ENCODE results near the gene SAV1.
A peak's percentile ranks its signal among the peaks of the same experiment; 100 is the strongest.
"Not testable (repeated sequence)": the region's sequence is repeated elsewhere in the genome, so short reads cannot be mapped to it uniquely, and the experiment has no call there.

SAV1 gene

DNA sequence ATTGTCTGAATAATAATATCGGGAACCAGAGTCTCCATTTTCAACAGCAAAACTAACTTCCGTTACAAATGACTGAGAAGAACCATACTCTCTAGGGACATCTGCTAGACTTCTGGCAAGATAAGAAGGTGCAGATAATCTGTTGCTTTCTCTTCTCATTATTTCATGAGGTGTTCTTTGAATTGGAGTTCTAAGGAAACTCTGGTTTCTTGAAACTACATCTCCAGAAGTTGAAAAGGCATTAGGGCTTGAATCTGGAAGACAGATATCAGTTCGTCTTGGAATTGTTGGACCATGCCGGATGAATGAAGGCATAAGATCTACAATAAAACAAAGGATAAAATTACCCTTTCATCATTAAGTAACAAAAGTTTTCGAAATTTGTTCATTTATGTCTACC lies 2.8 kb downstream of the SAV1 start:
- not testable (repeated sequence) for DNase-seq (ENCODE audit: low spot score)

DNA sequence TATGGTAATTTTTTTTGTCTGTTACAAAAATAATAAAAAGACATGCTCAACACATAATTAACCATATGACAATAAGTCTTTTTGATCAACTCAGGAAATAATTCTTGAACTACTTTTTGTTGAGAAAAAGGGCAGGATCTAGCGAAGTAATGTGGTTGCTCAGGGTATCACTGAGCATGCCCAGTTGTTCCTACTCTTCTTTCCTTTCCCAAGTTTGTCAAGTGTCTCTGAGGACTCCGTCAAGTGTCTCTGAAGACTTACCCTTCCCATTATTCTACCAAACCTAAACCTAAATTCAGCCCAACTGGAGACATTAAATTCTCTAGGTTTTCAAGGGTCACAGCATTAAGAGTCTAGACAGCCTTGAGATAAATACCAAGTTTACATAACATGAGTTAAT lies 3.5 kb downstream of the SAV1 start:
- DNase-seq (ENCODE audit: low spot score), result not testable (repeated sequence)

DNA sequence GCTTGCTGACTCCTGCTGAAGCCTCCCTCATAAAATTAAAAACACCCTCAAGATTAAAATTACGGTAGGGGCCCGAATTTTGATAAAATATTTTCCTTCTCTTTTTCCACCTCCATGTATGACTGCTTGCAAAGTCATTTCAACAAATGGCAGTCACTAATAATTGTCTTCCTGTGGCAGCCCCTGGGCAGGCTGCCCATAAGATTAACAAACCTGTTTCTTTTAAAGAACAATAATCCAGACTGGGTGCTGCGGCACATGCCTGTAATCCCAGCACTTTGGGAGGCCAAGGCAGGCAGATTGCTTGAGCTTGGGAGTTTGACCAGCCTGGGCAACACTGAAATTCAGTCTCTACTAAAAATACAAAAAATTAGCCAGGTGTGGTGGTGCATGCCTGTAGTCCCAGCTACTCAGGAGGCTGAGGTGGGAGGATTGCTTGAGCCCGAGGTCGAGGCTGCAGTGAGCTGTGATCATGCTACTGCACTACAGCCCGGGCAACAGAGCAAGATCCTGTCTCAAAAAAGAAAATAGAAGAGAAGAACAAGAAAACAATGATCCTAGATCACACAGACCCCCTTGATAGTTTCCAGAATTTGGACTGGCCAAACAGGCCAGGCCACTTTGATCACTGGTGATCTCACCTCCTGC lies 8.7 kb downstream of the SAV1 start:
- no peak for DNase-seq (ENCODE audit: low spot score)

DNA sequence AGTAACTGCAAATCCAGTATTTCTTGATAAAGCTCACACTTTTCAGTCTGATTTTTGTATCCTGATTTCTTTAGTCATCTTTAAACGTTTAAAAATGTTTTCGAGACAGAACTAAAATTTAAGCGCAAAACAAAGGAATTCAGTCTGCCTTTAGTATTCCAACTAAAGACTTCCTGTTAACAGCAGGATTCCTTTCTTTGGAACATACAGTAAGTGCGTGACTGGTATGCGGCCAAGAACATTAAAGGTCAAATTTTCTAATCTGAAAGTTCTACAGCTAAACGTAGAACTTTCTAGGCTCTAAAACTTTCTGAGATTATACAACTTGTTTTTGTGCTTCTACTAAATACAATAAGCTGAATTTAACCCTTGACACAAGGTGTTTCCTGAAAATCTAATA lies 9.9 kb downstream of the SAV1 start:
- no peak for DNase-seq (ENCODE audit: low spot score)

DNA sequence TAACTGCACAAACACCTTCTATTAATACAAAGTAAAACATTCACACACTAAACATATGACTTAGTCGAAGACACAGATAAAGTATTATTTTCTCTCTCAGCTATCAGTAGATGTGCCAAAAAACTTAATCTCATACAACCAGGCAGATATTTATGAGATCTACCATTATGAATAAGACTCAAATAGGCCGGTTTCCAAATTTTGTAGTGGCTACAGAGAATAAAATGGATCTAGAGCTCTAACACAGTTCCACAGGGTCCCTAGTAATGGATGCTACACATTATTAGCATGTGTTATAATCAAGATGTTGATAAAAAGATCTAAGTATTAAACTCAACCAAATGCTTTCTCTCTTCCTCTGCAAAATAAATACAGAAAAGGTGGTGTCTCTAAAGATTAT lies 10.4 kb downstream of the SAV1 start:
- no peak for DNase-seq (ENCODE audit: low spot score)

DNA sequence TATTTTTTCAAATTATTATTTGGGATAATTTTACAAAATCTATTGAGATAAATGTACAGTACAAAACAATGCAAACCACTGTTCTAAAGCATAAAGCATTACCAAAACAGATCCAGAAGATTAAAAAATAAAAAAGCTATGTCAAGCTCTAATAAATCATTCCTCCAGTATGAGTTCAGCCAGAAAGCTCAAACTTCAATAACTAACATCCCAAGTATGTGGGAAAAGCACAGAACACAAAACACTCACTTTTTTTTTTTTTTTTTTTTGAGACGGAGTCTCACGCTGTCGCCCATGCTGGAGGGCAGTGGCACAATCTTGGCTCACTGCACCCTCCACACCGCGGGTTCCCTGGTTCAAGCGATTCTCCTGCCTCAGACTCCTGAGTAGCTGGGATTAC lies 11.3 kb downstream of the SAV1 start:
- no peak for DNase-seq (ENCODE audit: low spot score)

DNA sequence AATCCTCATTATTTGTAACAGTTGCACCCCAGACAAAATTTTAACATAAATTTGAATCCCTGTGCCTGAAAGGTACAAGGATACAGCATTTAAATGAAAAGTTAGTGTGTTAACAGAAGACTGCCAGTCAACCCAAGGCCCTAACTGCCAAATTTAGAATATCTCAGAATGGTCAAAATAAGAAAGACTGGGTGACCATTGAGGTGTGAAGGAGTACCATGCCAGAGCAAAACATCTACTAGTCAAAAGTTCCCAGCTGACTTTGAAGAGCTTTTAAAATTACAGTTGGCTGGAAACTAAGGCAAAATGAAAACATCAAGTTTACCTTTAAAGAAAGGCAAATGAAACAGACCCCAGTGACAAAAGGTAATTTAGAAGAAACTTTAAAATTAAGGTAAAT lies 18.4 kb downstream of the SAV1 start:
- DNase-seq (ENCODE audit: low spot score), result no peak

DNA sequence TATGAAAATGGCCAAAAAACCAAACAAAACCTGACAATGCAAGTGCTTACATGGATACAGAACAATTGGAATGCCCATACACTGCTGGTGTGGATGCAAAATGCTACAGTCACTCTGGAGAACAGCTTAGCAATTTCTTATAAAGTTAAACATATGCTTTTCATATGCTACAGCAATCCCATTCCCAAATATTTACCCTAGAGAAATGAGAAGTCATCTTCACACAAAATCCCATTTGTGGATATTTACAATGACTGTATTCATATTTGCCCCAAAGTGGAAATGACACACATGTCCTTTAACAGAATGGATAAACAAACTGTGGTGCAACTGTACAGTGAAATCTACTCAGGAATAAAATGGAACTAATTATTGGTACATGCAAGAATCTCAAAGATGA lies 20.4 kb downstream of the SAV1 start:
- DNase-seq (ENCODE audit: low spot score), result no peak

DNA sequence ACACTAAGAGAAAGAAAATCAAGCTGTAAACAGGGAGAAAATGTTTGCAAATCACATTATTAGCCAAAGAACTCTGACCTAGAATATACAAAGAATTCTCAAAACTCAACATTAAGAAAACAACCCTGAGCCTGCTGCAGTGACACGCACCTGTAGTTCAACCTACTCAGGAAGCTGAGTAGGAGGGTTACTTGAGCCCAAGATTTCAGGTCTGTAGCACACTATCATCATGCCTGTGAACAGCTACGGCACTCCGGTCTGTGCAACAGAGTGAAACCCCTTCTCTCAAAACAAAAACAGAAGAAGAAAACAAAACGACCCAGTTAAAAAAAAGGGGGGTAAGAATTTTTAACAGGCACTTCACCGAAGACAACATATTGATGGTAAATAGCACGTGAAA lies 20.8 kb downstream of the SAV1 start:
- DNase-seq (ENCODE audit: low spot score), result no peak

DNA sequence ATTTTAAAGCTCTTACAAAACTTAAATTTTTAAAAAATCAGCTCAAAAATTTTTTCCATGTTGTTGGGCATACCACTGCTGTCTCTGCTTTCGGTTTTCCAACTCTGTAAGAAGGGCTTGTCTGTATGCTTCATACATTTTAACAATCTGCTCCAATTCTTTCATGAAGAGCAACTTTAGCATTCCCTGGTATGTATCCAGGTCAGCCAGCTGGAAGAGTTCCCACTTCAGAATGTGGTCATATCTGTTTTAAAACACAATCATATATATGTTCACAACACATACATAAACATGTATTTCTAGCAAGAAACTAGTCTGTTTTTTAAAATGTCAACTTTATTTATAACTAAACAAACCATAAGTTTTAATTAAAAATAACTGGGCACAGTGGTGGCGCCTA lies 33.0 kb downstream of the SAV1 start:
- DNase-seq (ENCODE audit: low spot score), result no peak

DNA sequence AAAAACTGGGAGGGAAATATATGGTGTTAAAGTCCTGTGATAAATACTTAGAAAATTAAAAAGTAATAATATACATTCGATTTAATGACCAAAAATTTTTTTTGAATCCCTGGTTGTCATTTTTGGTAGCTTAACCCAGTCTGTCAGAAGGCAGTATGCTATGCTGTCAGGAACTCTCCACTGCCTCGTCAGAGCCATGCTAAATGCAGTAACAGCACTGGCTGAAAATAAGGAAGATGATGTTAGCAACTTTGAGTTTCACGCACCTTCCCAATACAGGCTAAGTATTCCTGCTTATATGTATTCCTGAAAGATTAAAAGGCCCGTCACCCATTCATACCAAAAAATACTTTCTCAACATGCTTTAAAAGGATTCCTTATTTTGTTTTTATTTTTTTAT lies 34.2 kb downstream of the SAV1 start:
- DNase-seq (ENCODE audit: low spot score), result no peak

DNA sequence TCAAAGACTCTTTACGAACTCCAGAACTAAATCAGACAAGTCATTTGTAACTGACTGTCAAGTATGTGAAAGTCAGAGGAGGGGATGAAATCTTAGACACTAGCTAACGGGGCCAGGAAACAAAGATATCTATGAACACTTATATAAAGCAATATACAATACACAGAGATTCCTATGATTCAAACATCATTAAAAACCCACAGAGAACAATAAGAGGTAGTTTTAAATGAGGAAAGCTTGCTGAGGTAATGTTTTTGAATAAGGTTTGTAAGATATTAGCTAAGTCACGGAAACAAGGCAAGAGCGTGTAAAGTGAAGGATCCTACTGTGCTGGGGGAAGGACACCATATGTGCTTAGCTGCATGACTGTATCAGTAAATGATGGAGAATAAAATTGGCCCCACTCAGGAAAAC lies 36.7 kb downstream of the SAV1 start:
- DNase-seq (ENCODE audit: low spot score), result no peak

DNA sequence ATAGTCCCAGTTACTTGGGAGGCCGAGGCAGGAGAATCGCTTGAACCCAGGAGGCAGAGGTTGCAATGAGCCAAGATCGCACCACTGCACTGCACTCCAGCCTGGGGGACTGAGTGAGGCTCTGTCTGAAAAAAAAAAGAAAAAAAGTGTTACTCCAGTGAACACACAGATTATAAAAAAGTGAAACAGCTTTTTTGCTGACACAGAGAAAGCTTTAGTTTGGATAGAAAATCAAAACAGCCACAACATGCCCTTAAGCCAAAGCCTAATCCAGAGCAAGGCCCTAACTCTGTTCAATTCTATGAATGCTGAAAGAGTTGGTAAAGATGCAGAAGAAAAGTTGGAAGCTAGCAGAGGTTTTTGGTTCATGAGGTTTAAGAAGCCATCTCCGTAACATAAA lies 43.2 kb downstream of the SAV1 start:
- DNase-seq (ENCODE audit: low spot score), result not testable (repeated sequence)

DNA sequence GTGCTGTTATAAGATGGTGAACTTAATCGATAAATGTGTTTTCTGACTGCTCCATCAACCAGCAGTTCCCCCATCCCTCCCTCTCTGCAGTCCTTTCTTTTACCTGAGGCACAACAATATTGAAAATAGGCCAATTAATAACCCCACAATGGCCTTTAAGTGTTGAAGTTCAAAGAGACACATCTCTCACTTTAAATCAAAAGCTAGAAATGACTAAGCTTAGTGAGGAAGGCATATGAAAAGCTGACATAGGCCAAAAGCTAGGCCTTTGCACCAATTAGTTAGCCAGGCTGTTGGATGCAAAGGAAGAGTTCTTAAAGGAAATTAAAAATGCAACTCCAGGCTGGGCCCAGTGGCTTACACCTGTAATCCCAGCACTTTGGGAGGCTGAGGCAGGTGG lies 43.7 kb downstream of the SAV1 start:
- no peak for DNase-seq (ENCODE audit: low spot score)

DNA sequence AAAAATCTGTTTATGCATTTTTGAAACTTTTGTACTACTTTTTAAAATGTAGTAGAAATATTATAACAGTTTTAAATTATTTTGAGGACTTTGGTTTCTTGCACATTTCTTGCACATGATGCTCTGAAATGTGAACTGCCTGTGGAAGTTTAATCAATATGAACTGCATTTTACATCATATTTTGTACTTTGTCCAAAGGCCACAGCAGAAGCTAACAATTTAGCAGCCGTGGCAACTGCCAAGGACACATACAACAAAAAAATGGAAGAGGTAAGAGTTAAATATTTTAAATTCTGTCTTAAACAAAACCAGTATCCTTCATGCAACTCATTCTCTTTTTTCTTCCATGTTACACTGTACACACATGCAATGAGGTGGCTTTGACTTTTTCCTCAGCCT lies 45.1 kb downstream of the SAV1 start:
- no peak for DNase-seq (ENCODE audit: low spot score)

DNA sequence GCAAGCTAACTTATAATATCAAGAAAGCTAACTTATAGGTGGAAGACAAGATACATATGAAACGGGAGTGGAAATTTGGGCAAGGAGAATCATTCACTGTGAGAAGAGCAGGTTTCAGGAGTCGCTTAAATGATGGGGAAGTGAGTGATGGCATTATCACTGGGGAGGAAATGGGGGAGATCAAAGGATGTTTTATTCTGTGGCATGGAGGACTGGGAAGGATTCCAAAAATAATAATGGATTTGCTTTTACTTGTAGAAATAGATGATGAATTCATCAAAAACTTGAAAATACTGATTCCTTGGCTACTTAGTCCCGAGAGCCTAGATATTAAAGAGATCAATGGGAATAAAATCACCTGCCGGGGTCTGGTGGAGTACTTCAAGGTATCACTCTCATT lies 47.8 kb downstream of the SAV1 start:
- DNase-seq (ENCODE audit: low spot score), result no peak

DNA sequence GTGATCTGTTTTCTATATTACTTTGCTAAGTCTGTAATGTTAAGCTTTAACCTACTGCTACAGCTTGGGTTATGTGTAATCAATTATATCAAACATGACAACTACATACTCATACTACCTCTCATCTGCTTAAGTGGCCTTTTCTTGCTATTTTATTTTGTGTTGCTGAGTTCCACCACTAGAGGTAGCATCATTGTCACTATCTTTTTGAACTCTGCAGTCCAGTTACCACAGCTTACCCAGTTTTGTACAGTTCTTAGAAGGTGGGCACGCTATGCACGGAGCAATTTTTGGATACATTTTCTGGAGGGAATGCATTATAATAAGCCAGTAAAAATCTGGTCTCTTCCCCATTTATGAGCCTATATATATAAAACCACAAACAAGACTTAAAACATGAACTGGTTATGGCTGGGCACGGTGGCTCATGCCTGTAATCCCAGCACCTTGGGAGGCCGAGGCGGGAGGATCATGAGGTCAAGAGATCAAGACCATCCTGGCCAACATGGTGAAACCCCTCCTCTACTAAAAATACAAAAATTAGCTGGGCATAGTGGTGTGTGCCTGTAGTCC lies 48.5 kb downstream of the SAV1 start:
- peak; percentile 62 for DNase-seq (ENCODE audit: low spot score)

DNA sequence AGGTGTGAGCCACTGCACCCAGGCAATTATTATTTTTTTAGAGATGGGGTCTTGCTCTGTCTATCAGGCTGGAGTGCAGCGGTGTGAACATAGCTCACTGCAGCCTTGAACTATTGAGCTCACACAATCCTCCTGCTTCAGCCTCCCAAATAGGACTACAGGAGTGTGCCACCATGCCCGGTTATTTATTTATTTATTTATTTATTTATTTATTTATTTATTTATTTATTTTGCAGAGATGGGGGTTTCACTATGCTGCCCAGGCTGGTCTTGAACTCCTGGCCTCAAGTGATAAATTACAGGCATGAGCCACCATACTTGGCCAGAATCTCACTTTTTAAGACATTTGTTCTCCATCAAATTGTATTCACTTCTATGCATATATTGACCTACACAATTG lies 51.8 kb downstream of the SAV1 start:
- no peak for DNase-seq (ENCODE audit: low spot score)

DNA sequence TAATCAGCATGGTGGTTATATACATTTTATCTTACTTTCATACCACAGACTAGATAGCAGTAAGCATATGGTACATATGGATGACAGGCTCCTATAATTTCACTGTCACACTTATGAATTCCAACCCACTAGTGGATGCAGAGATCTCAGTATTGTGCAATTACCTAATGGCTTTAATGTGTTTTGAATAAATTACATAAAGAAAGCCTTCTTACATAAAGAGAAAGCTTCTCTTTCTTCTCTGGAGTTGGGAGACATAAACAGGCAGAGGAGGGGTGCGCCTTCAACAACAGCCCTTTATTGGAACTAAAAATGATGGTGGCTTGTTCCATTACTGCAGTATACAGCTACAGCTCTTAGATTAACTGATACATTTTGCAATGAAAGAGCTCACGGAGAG lies 52.6 kb downstream of the SAV1 start:
- DNase-seq (ENCODE audit: low spot score), result no peak

DNA sequence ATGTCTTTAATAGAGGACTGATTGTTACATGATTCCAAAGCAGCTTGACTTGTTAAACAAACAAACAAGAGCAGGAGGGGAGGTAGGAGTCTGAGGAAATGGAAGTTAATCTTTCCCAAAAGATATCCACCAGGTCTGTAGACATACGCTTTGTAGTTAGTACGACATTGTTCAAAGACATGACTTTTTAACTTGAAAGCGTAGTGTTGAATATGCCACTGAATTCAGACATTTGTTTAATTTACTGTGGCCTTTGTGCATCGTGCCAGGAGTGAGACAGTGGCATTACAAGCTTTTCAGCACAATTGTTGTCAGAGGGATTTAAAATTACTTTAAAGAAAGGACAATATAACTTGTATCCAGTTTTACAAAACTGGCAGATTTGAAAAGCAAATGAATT lies 53.0 kb downstream of the SAV1 start:
- DNase-seq (ENCODE audit: low spot score), result no peak

DNA sequence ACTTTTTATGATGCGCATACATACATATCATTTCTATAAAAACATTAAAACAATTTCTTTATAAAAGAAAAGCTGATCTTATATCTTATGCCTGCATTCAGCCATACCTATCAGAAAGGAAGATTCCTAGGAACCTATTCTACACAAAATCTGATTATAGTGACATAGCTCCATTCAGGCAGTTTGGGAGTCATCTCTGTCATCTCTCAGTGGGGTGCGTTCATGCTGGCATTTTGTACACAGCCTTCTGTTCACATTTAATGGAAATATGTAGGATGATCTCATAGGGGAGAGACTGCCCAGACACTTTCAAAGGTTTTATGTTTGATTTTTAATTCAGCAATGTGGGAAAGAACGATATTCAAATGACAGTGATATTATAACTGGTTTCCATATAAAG lies 55.3 kb downstream of the SAV1 start:
- DNase-seq (ENCODE audit: low spot score), result no peak

DNA sequence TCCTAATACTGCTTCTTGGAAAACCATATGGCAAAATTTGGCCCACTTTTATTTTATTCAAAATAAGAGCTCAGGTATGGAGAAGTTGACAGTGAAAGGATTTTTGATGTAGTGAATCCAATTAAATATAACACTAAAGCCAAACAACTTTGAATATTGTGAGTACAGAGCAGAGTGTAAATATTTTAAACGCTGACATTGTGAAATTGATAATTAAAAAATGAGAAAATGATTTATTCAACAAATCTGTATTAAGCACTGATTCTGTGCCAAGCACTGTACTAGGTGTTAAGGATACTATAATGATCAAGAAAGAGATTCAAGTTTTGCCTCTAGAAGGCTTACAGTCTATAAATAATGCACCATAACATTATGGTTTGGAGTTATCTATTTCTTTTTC lies 57.6 kb downstream of the SAV1 start:
- DNase-seq (ENCODE audit: low spot score), result no peak

DNA sequence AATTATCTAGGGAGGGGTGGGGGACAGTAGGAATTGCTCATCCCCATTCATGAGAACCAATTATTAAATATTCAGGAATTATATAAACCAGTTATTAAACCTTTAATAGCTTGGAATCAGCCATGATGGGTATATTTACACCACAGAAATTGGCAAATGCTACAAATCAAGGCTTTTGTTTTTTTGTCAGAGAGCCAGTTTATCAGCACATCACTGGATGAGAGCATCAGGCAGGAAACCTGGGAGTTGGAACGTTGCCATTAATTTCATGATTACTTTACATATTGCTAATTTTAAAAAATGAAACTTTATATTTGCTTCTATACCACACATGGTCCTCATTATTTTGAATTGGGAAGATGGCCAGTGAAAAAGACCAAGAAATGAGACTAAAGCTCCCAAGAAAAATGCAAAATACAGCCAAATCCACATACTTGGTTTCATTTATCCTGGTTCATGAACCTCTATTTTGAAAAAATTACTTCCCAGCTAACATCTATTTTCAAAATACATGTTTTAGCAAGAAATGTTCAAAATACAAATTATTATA lies 59.7 kb downstream of the SAV1 start:
- no peak for DNase-seq (ENCODE audit: low spot score)

DNA sequence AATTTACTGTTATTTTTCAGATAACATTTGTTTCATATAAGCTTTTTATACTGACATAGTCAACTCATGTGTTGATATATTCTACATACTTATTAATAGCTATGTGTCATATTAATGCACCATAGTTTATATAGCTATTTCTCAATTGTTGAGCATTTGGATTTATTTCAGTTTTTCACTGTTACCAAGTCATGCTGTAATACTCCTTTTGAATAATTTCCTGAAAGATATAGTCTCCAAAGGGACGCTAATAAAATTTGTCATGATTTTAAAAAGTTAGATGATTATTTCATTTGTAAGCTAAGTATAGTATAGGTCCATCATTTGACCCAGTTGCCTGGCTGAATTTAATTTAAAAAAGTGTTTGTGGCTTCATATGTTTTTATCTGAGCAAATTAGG lies 60.3 kb downstream of the SAV1 start:
- no peak for DNase-seq (ENCODE audit: low spot score)
